GM10266 (cell line): ENCODE results near the gene SDK2.
"Not testable (repeated sequence)": the region's sequence is repeated elsewhere in the genome, so short reads cannot be mapped to it uniquely, and the experiment has no call there.

Source experiments
- DNase-seq: peaks from one replicate; pipeline ENCODE4 v3.0.0; 2012; ENCODE audit errors: extremely low spot score
- CTCF ChIP-seq: IDR thresholded peaks from 2 replicates; pipeline ENCODE4 v1.5.1; 2012; ENCODE audit warnings: mild to moderate bottlenecking, low read depth; ENCODE audit not compliant: control insufficient read depth, insufficient read depth; ENCODE audit errors: missing control alignments

Gene SDK2

DNA sequence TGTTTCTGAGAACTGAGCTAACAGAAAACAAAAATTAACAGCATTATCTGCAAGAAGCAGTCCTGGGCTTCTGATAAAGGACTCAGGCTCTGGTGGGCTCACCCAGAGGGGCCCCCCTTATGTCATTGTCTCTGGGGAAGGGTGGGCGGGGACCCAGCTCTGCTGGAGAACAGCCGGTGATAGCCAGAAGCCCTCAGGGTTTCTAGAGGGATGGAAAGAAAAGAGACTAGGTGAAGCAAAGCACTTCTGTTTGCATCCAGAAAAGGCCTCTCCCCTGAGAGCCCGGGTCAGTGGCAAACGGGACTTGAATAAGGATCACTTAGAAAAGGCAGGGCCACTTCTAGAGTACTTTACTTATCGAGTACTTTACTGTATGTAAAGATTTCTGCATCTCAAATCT lies 325.4 kb downstream of the SDK2 start:
- no peak for DNase-seq
- no peak for TF ChIP-seq CTCF

GRCh38 chr17:73318427-73318813 lies 325.8 kb downstream of the SDK2 start:
- TF ChIP-seq CTCF: no peak
- DNase-seq: no peak

DNA sequence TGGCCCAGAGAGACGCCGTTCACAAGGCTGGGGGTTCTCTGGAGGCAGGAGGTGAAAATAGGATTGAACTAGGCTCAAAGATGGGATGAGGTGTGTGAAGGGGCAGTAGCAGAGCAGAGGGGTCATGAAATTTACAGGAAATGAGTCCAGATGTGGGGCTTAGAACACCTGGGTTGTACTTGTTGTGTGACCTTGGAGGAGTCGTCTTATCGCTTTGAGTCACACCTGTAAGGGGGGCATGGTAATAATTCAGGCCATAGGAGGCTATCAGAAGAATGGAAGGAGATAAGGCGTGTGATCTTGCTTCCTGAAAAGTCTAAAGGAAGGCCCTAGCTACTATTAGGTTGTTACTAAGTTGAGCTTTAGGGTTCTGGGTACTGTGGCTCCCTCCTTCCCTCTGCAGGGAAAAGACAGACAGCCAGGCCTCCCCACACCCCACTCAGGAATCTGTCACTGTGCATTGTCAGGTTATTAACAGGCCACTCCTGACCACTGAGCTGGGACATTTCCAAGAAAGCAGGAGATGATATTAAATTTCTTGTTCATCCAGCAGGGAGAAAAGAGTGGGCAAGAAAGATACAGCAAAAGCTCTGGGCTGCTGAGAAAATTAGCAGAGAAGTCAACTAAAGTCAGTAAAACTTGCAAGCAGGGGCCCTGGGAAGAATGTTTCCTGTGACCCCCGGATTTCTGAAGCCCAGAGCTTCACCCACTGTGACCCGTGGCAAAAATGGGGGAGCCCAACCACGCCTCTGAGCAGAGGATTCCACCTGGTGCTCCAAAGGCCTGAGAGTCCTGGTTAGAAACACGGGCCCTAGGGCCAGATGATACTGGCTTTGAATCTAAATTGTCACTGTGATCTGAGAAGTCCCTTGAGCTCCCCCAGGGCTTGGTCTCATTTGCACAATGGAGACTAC lies 326.5 kb downstream of the SDK2 start:
- no peak for DNase-seq

GRCh38 chr17:73316919-73317505 lies 327.2 kb downstream of the SDK2 start:
- no peak for TF ChIP-seq CTCF
- DNase-seq: peak; percentile 36

More for the DNA sequence above, 326.5 kb downstream of the SDK2 start:
- no peak for TF ChIP-seq CTCF

GRCh38 chr17:73315471-73315870 lies 328.8 kb downstream of the SDK2 start:
- no peak for DNase-seq
- no peak for TF ChIP-seq CTCF

- DNase-seq: no peak
- TF ChIP-seq CTCF: no peak
Observed at GRCh38 chr17:73313526-73314127, 330.6 kb downstream of the SDK2 start.

DNA sequence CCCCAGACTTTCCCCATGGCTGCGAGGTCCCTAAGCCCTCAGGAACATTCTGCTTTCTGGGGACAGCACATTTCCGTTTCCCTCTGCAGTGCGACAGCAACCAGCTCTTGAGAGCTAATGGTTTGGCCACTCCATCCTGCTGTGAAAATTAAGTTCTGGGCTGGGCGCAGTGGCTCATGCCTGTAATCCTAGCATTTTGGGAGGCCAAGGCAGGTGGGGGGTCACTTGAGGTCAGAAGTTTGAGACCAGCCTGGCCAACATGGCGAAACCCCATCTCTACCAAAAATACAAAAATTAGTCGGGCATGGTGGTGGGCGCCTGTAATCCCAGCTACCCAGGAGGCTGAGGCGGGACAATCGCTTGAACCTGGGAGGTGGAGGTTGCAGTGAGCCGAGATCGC lies 331.4 kb downstream of the SDK2 start:
- not testable (repeated sequence) for DNase-seq
